Activated naive CD8-positive, alpha-beta T cell treated with anti-CD3 and anti-CD28 coated beads for 36 hours (primary cell): Measurements from ENCODE around the gene PARS2. TPM values are rescaled to one million over a fixed set of nuclear protein-coding genes. Genes with fewer than 3 reads are reported as not detected.
A peak's percentile ranks its signal among the peaks of the same experiment; 100 is the strongest.

Source experiments
- DNase-seq: peaks from one replicate; pipeline ENCODE4 v3.0.0; 2021
- H3K27ac Mint-ChIP-seq: one replicate; pipeline ENCODE4 v1.8.0; 2022; ENCODE audit warnings: mild to moderate bottlenecking, moderate library complexity, mixed read lengths
- H3K27me3 Mint-ChIP-seq: one replicate; pipeline ENCODE4 v1.8.0; 2022; ENCODE audit warnings: mild to moderate bottlenecking, mixed read lengths
- H3K36me3 Mint-ChIP-seq: one replicate; pipeline ENCODE4 v1.8.0; 2021; ENCODE audit warnings: mild to moderate bottlenecking, mixed read lengths
- H3K4me1 Mint-ChIP-seq: one replicate; pipeline ENCODE4 v1.8.0; 2021; ENCODE audit warnings: mixed read lengths
- H3K4me3 Mint-ChIP-seq: one replicate; pipeline ENCODE4 v1.8.0; 2022; ENCODE audit warnings: mild to moderate bottlenecking, moderate library complexity, mixed read lengths
- H3K9me3 Mint-ChIP-seq: one replicate; pipeline ENCODE4 v1.8.0; 2022; ENCODE audit warnings: mixed read lengths
- total RNA-seq, 2 experiments: library from RNA; stranded (reverse); gene quantifications; one replicate each; pipeline ENCODE4 v1.2.3, GENCODE V29; 2021

PARS2 gene
- total RNA-seq, 2 experiments from 2014 or later, result 6.4 to 6.6 TPM

GRCh38 chr1:54804471-54805132 lies 40.3 kb upstream of the PARS2 start:
- no peak overlapping the region for H3K4me3 Mint-ChIP-seq
- peak; percentile 55 for DNase-seq
- H3K36me3 Mint-ChIP-seq, result no peaks in the 10 kb centered on the region
- H3K27ac Mint-ChIP-seq, result peak overlapping the region; percentile 15
- no peaks in the 10 kb centered on the region for H3K27me3 Mint-ChIP-seq
- no peaks in the 10 kb centered on the region for H3K9me3 Mint-ChIP-seq
- peaks cover 27% of the 10 kb centered on the region for H3K4me1 Mint-ChIP-seq

- Mint-ChIP-seq H3K4me3 (no peak overlapping the region), H3K36me3 (no peaks in the 10 kb centered on the region), H3K4me1 (peaks cover 33% of the 10 kb centered on the region), H3K27ac (no peak overlapping the region), H3K9me3 (no peaks in the 10 kb centered on the region), H3K27me3 (no peaks in the 10 kb centered on the region)
- no peak for DNase-seq
These were observed 39.6 kb upstream of the PARS2 start for GRCh38 chr1:54803761-54804470.

GRCh38 chr1:54800899-54801759 lies 36.8 kb upstream of the PARS2 start, which contains the start of gene TTC22:
TSS of gene TTC22 (minus strand) at chr1:54801323. CDS start at chr1:54801163, 160 bp downstream.
- Mint-ChIP-seq H3K9me3 (no peaks in the 10 kb centered on the region), H3K27ac (peak within 1 kb of the TSS; percentile 81), H3K4me1 (peaks cover 41% of the 10 kb centered on the region), H3K27me3 (no peaks in the 10 kb centered on the region), H3K4me3 (peak within 1 kb of the TSS; percentile 86), H3K36me3 (no peaks in the 10 kb centered on the region)
- DNase-seq, result peak; percentile 77

- Mint-ChIP-seq H3K27me3 (no peaks in the 10 kb centered on the region), H3K4me3 (peak overlapping the region; percentile 86), H3K27ac (peak overlapping the region; percentile 79), H3K36me3 (no peaks in the 10 kb centered on the region), H3K9me3 (no peaks in the 10 kb centered on the region), H3K4me1 (peaks cover 41% of the 10 kb centered on the region)
- no peak for DNase-seq
These were observed 35.9 kb upstream of the PARS2 start for GRCh38 chr1:54800041-54800898.

GRCh38 chr1:54798769-54799641 lies 34.7 kb upstream of the PARS2 start:
- Mint-ChIP-seq H3K27ac (peak overlapping the region; percentile 79), H3K27me3 (no peaks in the 10 kb centered on the region), H3K36me3 (no peaks in the 10 kb centered on the region), H3K4me3 (peak overlapping the region; percentile 73), H3K4me1 (peaks cover 35% of the 10 kb centered on the region), H3K9me3 (no peaks in the 10 kb centered on the region)
- DNase-seq, result peak; percentile 37

GRCh38 chr1:54798206-54798605 lies 33.9 kb upstream of the PARS2 start:
- peaks cover 31% of the 10 kb centered on the region for H3K4me1 Mint-ChIP-seq
- H3K4me3 Mint-ChIP-seq, result no peak overlapping the region

GRCh38 chr1:54796902-54797301 lies 32.6 kb upstream of the PARS2 start:
- Mint-ChIP-seq H3K9me3 (peaks cover 2% of the 10 kb centered on the region), H3K36me3 (peaks cover 5% of the 10 kb centered on the region), H3K27me3 (no peaks in the 10 kb centered on the region), H3K4me1 (peaks cover 30% of the 10 kb centered on the region), H3K27ac (no peak overlapping the region), H3K4me3 (no peak overlapping the region)
- DNase-seq, result no peak

More at GRCh38 chr1:54798206-54798605, 33.9 kb upstream of the PARS2 start:
- Mint-ChIP-seq H3K27ac (peak overlapping the region; percentile 43), H3K36me3 (no peaks in the 10 kb centered on the region), H3K9me3 (no peaks in the 10 kb centered on the region), H3K27me3 (no peaks in the 10 kb centered on the region)
- no peak for DNase-seq

- H3K36me3 Mint-ChIP-seq, result peaks cover 8% of the 10 kb centered on the region
- H3K27ac Mint-ChIP-seq, result no peak overlapping the region
- no peak for DNase-seq
- peaks cover 26% of the 10 kb centered on the region for H3K4me1 Mint-ChIP-seq
- no peak overlapping the region for H3K4me3 Mint-ChIP-seq
- peaks cover 2% of the 10 kb centered on the region for H3K9me3 Mint-ChIP-seq
- no peaks in the 10 kb centered on the region for H3K27me3 Mint-ChIP-seq
These were observed 31.6 kb upstream of the PARS2 start for GRCh38 chr1:54795841-54796468.

GRCh38 chr1:54795356-54795665 lies 31.0 kb upstream of the PARS2 start:
- no peaks in the 10 kb centered on the region for H3K27me3 Mint-ChIP-seq
- H3K4me1 Mint-ChIP-seq, result peaks cover 26% of the 10 kb centered on the region
- H3K4me3 Mint-ChIP-seq, result no peak overlapping the region
- peaks cover 8% of the 10 kb centered on the region for H3K36me3 Mint-ChIP-seq
- peaks cover 2% of the 10 kb centered on the region for H3K9me3 Mint-ChIP-seq
- no peak overlapping the region for H3K27ac Mint-ChIP-seq
- no peak for DNase-seq

GRCh38 chr1:54794451-54795355 lies 30.4 kb upstream of the PARS2 start:
- DNase-seq, result no peak
- Mint-ChIP-seq H3K27ac (no peak overlapping the region), H3K36me3 (peaks cover 8% of the 10 kb centered on the region), H3K27me3 (no peaks in the 10 kb centered on the region), H3K9me3 (peaks cover 2% of the 10 kb centered on the region), H3K4me1 (peaks cover 19% of the 10 kb centered on the region), H3K4me3 (no peak overlapping the region)

- Mint-ChIP-seq H3K36me3 (peaks cover 8% of the 10 kb centered on the region), H3K4me1 (peaks cover 4% of the 10 kb centered on the region), H3K27me3 (no peaks in the 10 kb centered on the region), H3K9me3 (peaks cover 2% of the 10 kb centered on the region), H3K27ac (no peak overlapping the region), H3K4me3 (no peak overlapping the region)
- DNase-seq, result no peak
These were observed 28.5 kb upstream of the PARS2 start for GRCh38 chr1:54792686-54793282.

GRCh38 chr1:54791880-54792522 lies 27.7 kb upstream of the PARS2 start:
- Mint-ChIP-seq H3K27ac (no peak overlapping the region), H3K4me1 (peaks cover 4% of the 10 kb centered on the region), H3K9me3 (peaks cover 2% of the 10 kb centered on the region), H3K27me3 (no peaks in the 10 kb centered on the region), H3K4me3 (no peak overlapping the region), H3K36me3 (peaks cover 8% of the 10 kb centered on the region)
- DNase-seq, result peak; percentile 49
